Esophagus squamous epithelium (tissue), 5 donors: Measurements from ENCODE around the gene IGFBP7. TPM values are rescaled to one million over a fixed set of nuclear protein-coding genes. Genes with fewer than 3 reads are reported as not detected.

Experiments used
- DNase-seq: peaks from one replicate; lab custom pipeline; 2025; lab: John Stamatoyannopoulos, UW
- H3K27ac ChIP-seq, 4 donors: fragments of 200-600 bp; sonication (generic); one replicate each; pipeline ENCODE4 v1.5.1; 2016 to 2019; ENCODE audit warnings: mild to moderate bottlenecking in 1 of 4
- H3K27me3 ChIP-seq, 4 donors: fragments of 200-600 bp; sonication (generic); 1 replicate in 3 of 4; 2 replicates in 1 of 4; pipeline versions ENCODE4 v1.5.1 to v1.6.0; 2017 to 2021; ENCODE audit warnings: antibody characterized with exemption in 1 of 4
- H3K36me3 ChIP-seq, 3 donors: fragments of 200-600 bp; sonication (generic); one replicate each; pipeline ENCODE4 v1.5.1; 2016 to 2019
- H3K4me1 ChIP-seq, 3 donors: fragments of 200-600 bp; sonication (generic); one replicate each; pipeline ENCODE4 v1.5.1; 2017 to 2019
- H3K4me3 ChIP-seq, 4 donors: fragments of 200-600 bp; sonication (generic); 1 replicate in 3 of 4; 2 replicates in 1 of 4; pipeline ENCODE4 v1.5.1; 2016 to 2019; ENCODE audit warnings: mild to moderate bottlenecking in 2 of 4, moderate library complexity in 1 of 4
- H3K9me3 ChIP-seq, 3 donors: fragments of 200-600 bp; sonication (generic); one replicate each; pipeline ENCODE4 v1.5.1; 2016 to 2019
- CTCF ChIP-seq, 6 experiments: fragments of 450-650 bp in 4 of 6; fragments of 200-600 bp in 2 of 6; sonication (generic) in 2 of 6; IDR thresholded peaks; one replicate each; pipeline ENCODE4 v1.5.1; 2016 to 2019; ENCODE audit warnings: antibody characterized with exemption in 6 of 6, mild to moderate bottlenecking in 4 of 6, moderate library complexity in 4 of 6
- POLR2A ChIP-seq, 4 donors: fragments of 450-650 bp; IDR thresholded peaks; one replicate each; pipeline ENCODE4 v1.6.1; 2017; ENCODE audit warnings: antibody characterized with exemption in 4 of 4, mild to moderate bottlenecking in 4 of 4, moderate library complexity in 3 of 4
- WGBS, 2 donors: methylation state at CpG; one replicate each; pipeline ENCODE4 v1.1.5; 2018; 5-methylcytosine and 5-hydroxymethylcytosine counted together
- intact Hi-C: fragments of 100-400 bp; cut with DNase I; formaldehyde crosslinking; loops from one replicate; pipeline ENCODE4 v1.15.0; 2022
- total RNA-seq, 4 donors: library from RNA; depleted of rRNA; stranded (reverse); fragments of >200 nt; gene quantifications; one replicate each; pipeline ENCODE4 v1.1.0, GENCODE V29; 2016
- donor health status: DM: yes; HTN: yes; CAD: no.

The IGFBP7 gene
- total RNA-seq, 4 donors from 2014 or later: 26.4 to 135 (median 91.3) TPM

DNA sequence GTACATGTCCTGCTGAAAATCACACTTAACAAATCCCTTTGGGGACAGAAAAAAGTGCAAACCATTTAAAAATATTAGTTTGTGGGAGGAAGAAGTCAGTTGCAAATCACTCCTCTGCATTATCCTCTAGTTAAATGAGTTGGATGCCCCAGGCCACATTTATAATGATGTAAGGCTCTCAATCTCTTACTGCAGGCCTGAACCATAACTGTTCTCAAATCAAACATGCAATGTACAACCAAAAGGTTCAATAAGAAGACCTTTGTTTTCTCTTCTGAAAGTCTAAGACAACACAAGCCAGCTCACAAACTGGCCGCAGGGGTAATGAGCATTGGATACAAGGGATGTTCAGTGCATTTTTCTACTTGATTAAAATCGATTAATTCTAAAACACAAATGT lies 39.7 kb downstream of the IGFBP7 start:
- Histone ChIP-seq H3K27ac (no peak overlapping the region), H3K4me1 (peaks cover 6 to 41% (median 16%) of the 10 kb centered on the region in 3 donors), H3K36me3 (no peaks in the 10 kb centered on the region), H3K4me3 (no peak overlapping the region), H3K27me3 (no peaks in the 10 kb centered on the region), H3K9me3 (no peaks in the 10 kb centered on the region)
- intact Hi-C loops: no loop called here
- 71 to 83% methylated on average over 2 of the region's 2 CpGs for WGBS, 2 donors
- no peak for TF ChIP-seq CTCF (IDR thresholded peaks at IDR 0.05)
- no peak for TF ChIP-seq POLR2A (IDR thresholded peaks at IDR 0.05)
- DNase-seq: no peak

DNA sequence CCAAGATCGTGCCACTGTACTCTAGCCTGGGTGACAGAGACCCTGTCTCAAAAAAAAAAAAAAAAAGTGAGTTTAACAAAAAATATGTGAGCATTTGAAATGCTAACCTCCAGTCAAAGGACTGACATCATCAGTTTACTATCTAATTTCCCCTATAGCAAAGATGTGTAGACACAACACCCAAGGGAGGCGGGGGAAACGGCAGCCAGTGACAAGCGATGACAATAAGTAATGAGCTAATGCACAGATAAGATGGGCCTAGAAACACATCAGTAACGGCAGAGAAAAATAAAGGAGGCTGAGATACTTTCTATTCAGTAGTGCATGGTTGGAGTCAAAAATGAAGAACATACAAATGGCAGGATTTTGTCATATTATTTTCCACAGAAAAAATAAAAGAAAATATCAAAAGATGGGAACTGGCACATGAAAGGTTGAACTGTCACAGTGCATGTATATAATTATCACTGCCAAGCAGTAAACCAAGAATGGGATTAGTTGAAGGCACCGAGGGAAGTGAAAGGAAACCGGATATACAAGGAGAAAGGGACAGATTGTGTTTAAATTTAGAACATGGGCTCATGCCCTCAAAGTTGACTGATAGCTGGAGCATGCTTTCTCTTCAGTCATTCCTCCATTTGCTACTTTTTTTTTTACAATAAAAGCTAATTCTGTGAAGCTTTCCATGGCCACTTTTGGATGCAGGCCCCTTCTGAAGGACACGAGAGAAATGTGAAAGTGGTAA lies 41.8 kb downstream of the IGFBP7 start:
- H3K9me3 ChIP-seq: no peaks in the 10 kb centered on the region
- H3K36me3 ChIP-seq: no peaks in the 10 kb centered on the region
- TF ChIP-seq CTCF (IDR thresholded peaks at IDR 0.05) (no peak), POLR2A (IDR thresholded peaks at IDR 0.05) (no peak)
- no peak for DNase-seq
- no peaks in the 10 kb centered on the region for H3K27me3 ChIP-seq
- peaks cover 0 to 50% (median 11%) of the 10 kb centered on the region in 3 donors for H3K4me1 ChIP-seq
- no peak overlapping the region for H3K4me3 ChIP-seq
- peak overlapping the region in 1 of 4 donors; percentile 27 for H3K27ac ChIP-seq
- WGBS, 2 donors: 54 to 64% methylated on average over 8 of the region's 8 CpGs
- intact Hi-C loops: no loop called here

- intact Hi-C loops: no loop called here
- DNase-seq: no peak
- Histone ChIP-seq H3K9me3 (no peaks in the 10 kb centered on the region), H3K36me3 (no peaks in the 10 kb centered on the region), H3K27me3 (no peaks in the 10 kb centered on the region), H3K27ac (peak overlapping the region; percentile 18 to 86 (median 67)), H3K4me1 (peaks cover 0 to 57% (median 8%) of the 10 kb centered on the region in 3 donors), H3K4me3 (peak overlapping the region in 1 of 4 donors; percentile 36)
- TF ChIP-seq CTCF (IDR thresholded peaks at IDR 0.05): no peak
- TF ChIP-seq POLR2A (IDR thresholded peaks at IDR 0.05): no peak
- 54 to 63% methylated on average over 5 of the region's 5 CpGs for WGBS, 2 donors
Observed at GRCh38 chr4:57065730-57066482, 44.3 kb downstream of the IGFBP7 start.

DNA sequence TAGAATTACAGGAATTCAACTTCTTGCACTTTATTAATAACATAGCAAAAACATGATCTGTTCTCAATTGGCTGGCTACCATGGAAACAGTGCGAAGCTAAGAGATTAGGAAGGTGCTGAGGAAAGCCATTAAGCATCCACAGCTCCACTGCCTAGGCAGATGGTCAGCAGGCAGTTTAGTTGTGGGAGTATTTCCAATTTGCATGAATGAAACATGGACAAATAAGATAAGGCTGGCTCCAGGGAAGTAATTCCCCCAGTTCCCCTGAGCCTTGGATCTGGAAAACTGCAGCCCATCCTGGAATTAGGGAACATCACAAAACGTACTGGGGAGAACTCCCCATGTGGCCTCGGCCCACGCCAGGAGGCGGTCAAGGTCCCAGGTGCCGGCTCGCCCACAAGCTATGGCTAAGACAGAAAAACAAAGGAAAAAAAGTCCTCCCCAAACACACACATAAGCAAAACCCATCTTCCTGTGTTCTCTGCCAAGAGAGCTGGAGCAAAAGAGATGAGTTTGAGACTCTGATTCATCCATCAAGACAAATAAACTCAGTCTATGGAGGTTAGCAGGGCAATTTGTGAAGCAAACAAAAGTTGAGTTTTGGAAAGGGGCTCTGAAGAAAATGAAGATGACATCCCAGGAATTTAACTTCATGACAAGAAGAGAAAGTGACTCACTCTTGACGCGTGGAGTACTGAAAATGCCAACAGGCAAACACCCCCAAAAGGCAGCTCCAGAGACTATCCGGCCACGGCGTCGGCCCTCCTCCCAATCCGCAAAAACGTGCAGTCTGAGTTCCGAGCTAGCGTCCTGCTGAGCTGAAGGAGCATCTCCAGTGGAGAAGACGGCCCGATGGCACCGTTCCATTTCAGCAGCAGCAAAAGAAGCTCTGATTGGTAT lies 45.1 kb downstream of the IGFBP7 start:
- peak overlapping the region; percentile 18 to 86 (median 67) for H3K27ac ChIP-seq
- DNase-seq: no peak
- H3K9me3 ChIP-seq: no peaks in the 10 kb centered on the region
- intact Hi-C loops: no loop called here
- no peaks in the 10 kb centered on the region for H3K36me3 ChIP-seq
- no peaks in the 10 kb centered on the region for H3K27me3 ChIP-seq
- TF ChIP-seq CTCF (IDR thresholded peaks at IDR 0.05): no peak
- TF ChIP-seq POLR2A (IDR thresholded peaks at IDR 0.05): no peak
- WGBS, 2 donors: 49 to 59% methylated on average over 18 to 20 of the region's 20 CpGs
- H3K4me3 ChIP-seq: peak overlapping the region in 1 of 4 donors; percentile 36
- peaks cover 0 to 58% (median 6%) of the 10 kb centered on the region in 3 donors for H3K4me1 ChIP-seq
